HG03342 (cell line): ENCODE data around the gene CTSC.
"Not testable (repeated sequence)": the region's sequence is repeated elsewhere in the genome, so short reads cannot be mapped to it uniquely, and the experiment has no call there.

Source experiments
- ATAC-seq: cut with Tn5 transposase; IDR thresholded peaks from one replicate; pipeline ENCODE4 v1.9.1; 2021; ENCODE audit warnings: mild to moderate bottlenecking, moderate library complexity; ENCODE audit not compliant: unreplicated experiment

The CTSC gene

GRCh38 chr11:88284336-88285050 is 53.0 kb downstream of the CTSC start:
- no peak for ATAC-seq

- no peak for ATAC-seq
These were observed 54.6 kb downstream of the CTSC start for GRCh38 chr11:88282747-88283515.

- no peak for ATAC-seq
These were observed 56.2 kb downstream of the CTSC start for GRCh38 chr11:88281317-88281712.

GRCh38 chr11:88280673-88281316 is 56.7 kb downstream of the CTSC start:
- ATAC-seq = no peak

GRCh38 chr11:88277349-88277915 is 60.1 kb downstream of the CTSC start:
- ATAC-seq = no peak

GRCh38 chr11:88275636-88276035 is 61.9 kb downstream of the CTSC start:
- ATAC-seq = no peak

GRCh38 chr11:88266919-88267318 is 70.6 kb downstream of the CTSC start:
- peak; percentile 62 for ATAC-seq

- ATAC-seq = no peak
These were observed 71.4 kb downstream of the CTSC start for GRCh38 chr11:88266157-88266556.

- ATAC-seq = no peak
These were observed 78.1 kb downstream of the CTSC start for GRCh38 chr11:88259431-88259830.

- no peak for ATAC-seq
These were observed 85.3 kb downstream of the CTSC start for GRCh38 chr11:88252208-88252607.

GRCh38 chr11:88250566-88251242 is 86.8 kb downstream of the CTSC start:
- ATAC-seq = no peak

- no peak for ATAC-seq
These were observed 87.8 kb downstream of the CTSC start for GRCh38 chr11:88249706-88250105.

GRCh38 chr11:88246696-88247095 is 90.8 kb downstream of the CTSC start:
- no peak for ATAC-seq

GRCh38 chr11:88245576-88245975 is 92.0 kb downstream of the CTSC start:
- not testable (repeated sequence) for ATAC-seq
